Mucosa of descending colon (tissue), 3 donors: ENCODE measurements around the gene CLCN5. TPM values are rescaled to one million over a fixed set of nuclear protein-coding genes. Genes with fewer than 3 reads are reported as not detected.

Experiments used
- ATAC-seq: fragments of 200-7000 bp; cut with Tn5 transposase; one replicate; pipeline ENCODE4 v1.9.1; 2020; ENCODE audit warnings: mild to moderate bottlenecking, moderate library complexity
- DNase-seq, 3 donors: peaks; one replicate each; pipeline ENCODE4 v3.0.0-alpha.2; 2020
- H3K36me3 ChIP-seq: fragments of 200-600 bp; one replicate; pipeline ENCODE4 v1.8.0; 2021; ENCODE audit warnings: low read depth, mild to moderate bottlenecking
- H3K4me1 ChIP-seq: fragments of 200-600 bp; one replicate; pipeline ENCODE4 v1.8.0; 2021; ENCODE audit warnings: low read depth, mild to moderate bottlenecking
- H3K4me3 ChIP-seq: fragments of 200-600 bp; one replicate; pipeline ENCODE4 v1.8.0; 2021; ENCODE audit warnings: mild to moderate bottlenecking
- H3K9me3 ChIP-seq: fragments of 200-600 bp; one replicate; pipeline ENCODE4 v1.8.0; 2021; ENCODE audit warnings: mild to moderate bottlenecking
- intact Hi-C, 2 donors: fragments of 100-400 bp; cut with DNase I in 1 of 2; cut with micrococcal nuclease in 1 of 2; formaldehyde crosslinking; loops; one replicate each; pipeline versions ENCODE4 v1.11.0 to v1.11.1; 2022; cut with DNase I, micrococcal nuclease
- total RNA-seq, 3 donors: library from RNA; stranded (reverse); fragmentation: NEBNext Ultra II Directional in 2 of 3; extraction: Animal tissue kit (Norgen Biotek cat#: 25700) in 2 of 3; gene quantifications; one replicate each; pipeline versions ENCODE4 v1.2.1 to v1.2.4, GENCODE V29; 2021 to 2023
- TF ChIP-seq, protein P1 (sequence below): fragments of 200-600 bp; IDR thresholded peaks from one replicate; pipeline ENCODE4 v1.8.0; 2022; ENCODE audit warnings: antibody characterized with exemption, mild to moderate bottlenecking
- donor health status: DM: no; HTN: no; CAD: no; lungs with moderate emphysema.
- donor health status: DM: no; HTN: no; CAD: no.
- donor health status: DM: no; HTN: yes; CAD: no.

The CLCN5 gene
- total RNA-seq, 3 donors from 2014 or later = 5.4 to 11.9 (median 10.0) TPM

DNA sequence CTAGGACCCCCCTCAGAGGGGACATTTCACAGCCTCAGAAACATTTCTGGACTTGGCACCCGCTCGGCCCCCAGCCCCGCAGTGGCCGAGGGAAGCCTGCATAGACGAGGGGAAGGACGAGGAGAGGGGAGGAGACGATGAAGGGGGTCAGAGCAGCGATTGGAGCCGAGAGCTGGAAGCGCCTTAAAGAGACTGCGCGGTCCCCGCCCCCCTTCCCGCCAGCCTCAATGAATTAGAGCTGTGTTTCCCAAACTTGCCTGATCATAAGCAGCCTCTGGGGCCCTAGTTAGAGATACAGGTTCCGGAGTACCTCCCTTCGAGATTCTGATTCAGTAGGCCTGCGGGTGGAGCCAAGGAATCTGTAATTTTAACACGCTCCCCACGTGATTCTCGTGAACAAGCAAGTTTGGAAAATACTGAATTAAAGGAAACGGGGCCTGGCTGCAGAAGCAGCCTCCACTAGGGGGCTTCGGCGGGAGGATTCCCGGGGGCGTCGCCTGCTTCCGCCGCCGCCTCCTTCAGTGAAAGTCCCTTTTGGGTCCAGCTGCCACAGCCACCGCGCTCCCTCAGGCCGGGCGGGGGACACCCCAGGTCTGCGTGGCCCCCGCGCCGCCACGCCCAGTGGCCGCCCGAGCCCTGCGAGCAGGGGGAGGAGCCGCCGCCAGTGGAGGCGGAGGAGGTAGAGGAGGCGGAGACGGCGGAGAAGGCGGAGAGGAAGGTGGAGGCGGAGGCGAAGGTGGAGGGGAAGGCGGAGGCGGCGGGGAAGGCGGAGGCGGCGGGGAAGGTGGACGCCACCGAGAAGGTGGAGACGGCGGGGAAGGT is 43.4 kb upstream of the CLCN5 start, which contains the start of gene USP27X:
Gene USP27X, plus strand, starts transcription at position 651 of the 822 bp plus-strand sequence. CDS start 824 bp downstream, outside the sequence.
- no peaks in the 10 kb centered on the region for H3K36me3 ChIP-seq
- no peaks in the 10 kb centered on the region for H3K9me3 ChIP-seq
- peak; percentile 95 for ATAC-seq
- peak; percentile 76 to 86 (median 86) for DNase-seq
- H3K4me3 ChIP-seq = peak within 1 kb of the TSS; percentile 26
- no peaks in the 10 kb centered on the region for H3K4me1 ChIP-seq
- TF ChIP-seq, protein P1, sequence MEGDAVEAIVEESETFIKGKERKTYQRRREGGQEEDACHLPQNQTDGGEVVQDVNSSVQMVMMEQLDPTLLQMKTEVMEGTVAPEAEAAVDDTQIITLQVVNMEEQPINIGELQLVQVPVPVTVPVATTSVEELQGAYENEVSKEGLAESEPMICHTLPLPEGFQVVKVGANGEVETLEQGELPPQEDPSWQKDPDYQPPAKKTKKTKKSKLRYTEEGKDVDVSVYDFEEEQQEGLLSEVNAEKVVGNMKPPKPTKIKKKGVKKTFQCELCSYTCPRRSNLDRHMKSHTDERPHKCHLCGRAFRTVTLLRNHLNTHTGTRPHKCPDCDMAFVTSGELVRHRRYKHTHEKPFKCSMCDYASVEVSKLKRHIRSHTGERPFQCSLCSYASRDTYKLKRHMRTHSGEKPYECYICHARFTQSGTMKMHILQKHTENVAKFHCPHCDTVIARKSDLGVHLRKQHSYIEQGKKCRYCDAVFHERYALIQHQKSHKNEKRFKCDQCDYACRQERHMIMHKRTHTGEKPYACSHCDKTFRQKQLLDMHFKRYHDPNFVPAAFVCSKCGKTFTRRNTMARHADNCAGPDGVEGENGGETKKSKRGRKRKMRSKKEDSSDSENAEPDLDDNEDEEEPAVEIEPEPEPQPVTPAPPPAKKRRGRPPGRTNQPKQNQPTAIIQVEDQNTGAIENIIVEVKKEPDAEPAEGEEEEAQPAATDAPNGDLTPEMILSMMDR = no peak
- intact Hi-C loops = no loop called here

DNA sequence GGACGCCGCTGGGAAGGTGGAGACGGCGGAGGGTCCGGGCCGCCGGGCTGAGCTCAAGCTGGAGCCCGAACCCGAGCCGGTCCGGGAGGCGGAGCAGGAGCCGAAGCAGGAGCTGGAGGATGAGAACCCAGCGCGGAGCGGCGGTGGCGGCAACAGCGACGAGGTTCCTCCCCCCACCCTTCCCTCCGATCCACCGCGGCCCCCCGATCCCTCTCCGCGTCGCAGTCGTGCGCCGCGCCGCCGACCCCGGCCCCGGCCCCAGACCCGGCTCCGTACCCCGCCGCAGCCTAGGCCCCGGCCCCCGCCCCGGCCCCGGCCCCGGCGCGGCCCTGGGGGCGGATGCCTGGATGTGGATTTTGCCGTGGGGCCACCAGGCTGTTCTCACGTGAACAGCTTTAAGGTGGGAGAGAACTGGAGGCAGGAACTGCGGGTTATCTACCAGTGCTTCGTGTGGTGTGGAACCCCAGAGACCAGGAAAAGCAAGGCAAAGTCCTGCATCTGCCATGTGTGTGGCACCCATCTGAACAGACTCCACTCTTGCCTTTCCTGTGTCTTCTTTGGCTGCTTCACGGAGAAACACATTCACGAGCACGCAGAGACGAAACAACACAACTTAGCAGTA is 42.6 kb upstream of the CLCN5 start:
- intact Hi-C loops = no loop called here
- no peaks in the 10 kb centered on the region for H3K4me1 ChIP-seq
- H3K36me3 ChIP-seq = no peaks in the 10 kb centered on the region
- ATAC-seq (peak; percentile 7), DNase-seq (no peak)
- H3K9me3 ChIP-seq = no peaks in the 10 kb centered on the region
- peak overlapping the region; percentile 26 for H3K4me3 ChIP-seq
- TF ChIP-seq, protein P1 = no peak

DNA sequence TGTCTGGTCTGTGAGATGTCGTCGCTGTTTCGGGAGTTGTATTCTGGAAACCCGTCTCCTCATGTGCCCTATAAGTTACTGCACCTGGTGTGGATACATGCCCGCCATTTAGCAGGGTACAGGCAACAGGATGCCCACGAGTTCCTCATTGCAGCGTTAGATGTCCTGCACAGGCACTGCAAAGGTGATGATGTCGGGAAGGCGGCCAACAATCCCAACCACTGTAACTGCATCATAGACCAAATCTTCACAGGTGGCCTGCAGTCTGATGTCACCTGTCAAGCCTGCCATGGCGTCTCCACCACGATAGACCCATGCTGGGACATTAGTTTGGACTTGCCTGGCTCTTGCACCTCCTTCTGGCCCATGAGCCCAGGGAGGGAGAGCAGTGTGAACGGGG is 41.7 kb upstream of the CLCN5 start:
- intact Hi-C loops = no loop called here
- Histone ChIP-seq H3K4me1 (no peaks in the 10 kb centered on the region), H3K4me3 (no peak overlapping the region), H3K36me3 (no peaks in the 10 kb centered on the region), H3K9me3 (no peaks in the 10 kb centered on the region)
- TF ChIP-seq, protein P1 = no peak
- ATAC-seq (no peak), DNase-seq (no peak)

DNA sequence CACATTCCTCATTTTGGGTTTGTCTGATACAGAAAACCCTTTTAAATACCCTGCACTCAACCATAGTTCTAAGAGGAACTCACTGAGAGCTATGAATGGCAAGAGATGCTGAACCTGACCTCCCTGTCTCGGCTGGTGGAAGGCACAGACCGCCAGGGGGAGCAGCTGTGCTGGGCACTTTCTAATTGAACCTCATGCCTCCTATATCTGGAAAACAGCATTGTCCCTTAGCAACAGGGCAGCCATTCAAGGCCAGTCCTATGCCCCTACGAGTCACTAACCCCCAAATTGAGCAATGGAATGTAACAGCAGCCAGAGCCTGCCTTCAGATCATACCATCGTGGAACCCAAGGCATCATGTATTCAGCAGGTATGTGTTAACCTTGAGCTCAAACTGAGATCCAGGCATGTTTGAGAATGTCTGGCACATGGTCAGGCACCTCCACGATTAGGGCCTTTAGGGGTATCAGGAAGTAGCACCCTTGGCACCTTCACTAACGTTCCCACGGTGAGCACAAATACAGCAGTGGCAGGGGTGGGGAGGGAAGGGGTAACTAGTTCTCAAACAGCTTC is 38.0 kb upstream of the CLCN5 start:
- Histone ChIP-seq H3K36me3 (no peaks in the 10 kb centered on the region), H3K4me1 (no peaks in the 10 kb centered on the region), H3K9me3 (no peaks in the 10 kb centered on the region), H3K4me3 (no peak overlapping the region)
- TF ChIP-seq, protein P1 = peak; percentile 61
- ATAC-seq (peak; percentile 65), DNase-seq (peak in 2 of 3 donors; percentile 72 to 74)
- intact Hi-C loops = no loop called here

DNA sequence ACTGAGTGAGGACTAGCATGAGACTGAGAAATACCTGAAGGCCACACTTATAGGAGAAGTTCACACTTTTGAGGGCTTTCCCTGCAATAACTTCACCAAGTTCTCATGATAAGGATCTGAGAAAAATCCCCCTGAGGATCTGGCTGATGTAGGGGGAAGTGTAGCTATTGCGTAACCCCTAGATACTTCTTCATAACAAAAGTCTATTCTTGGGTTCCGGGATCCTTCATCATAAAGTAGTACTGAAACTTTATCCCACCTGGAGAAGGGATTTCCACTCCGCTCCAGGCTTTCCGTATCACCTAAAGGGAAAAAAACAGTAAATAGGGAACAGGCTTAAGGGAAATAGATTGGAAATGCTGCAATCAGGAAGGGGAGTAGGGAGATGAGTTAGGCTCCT is 29.9 kb upstream of the CLCN5 start:
- TF ChIP-seq, protein P1 = no peak
- no peaks in the 10 kb centered on the region for H3K4me1 ChIP-seq
- no peak for ATAC-seq

More for the DNA sequence above, 29.9 kb upstream of the CLCN5 start:
- no peak for DNase-seq
- Histone ChIP-seq H3K9me3 (no peaks in the 10 kb centered on the region), H3K4me3 (no peak overlapping the region), H3K36me3 (no peaks in the 10 kb centered on the region)
- intact Hi-C loops = no loop called here
